AG10803 (cell line): ENCODE measurements around the gene SEC24C.

Source experiments
- DNase-seq: peaks from one replicate; pipeline ENCODE4 v3.0.0; 2010; ENCODE audit warnings: low read depth
- H3K4me3 ChIP-seq: 2 replicates; pipeline ENCODE4 v1.5.1; 2011; ENCODE audit warnings: mild to moderate bottlenecking, low read length, control low read depth
- CTCF ChIP-seq: conservative IDR thresholded peaks from 2 replicates; pipeline ENCODE4 v1.5.1; 2011; ENCODE audit warnings: mild to moderate bottlenecking, low read length, control low read depth, inconsistent platforms

SEC24C gene

GRCh38 chr10:73773152-73773879 lies 29.1 kb downstream of the SEC24C start:
- TF ChIP-seq CTCF: no peak
- no peak for DNase-seq
- H3K4me3 ChIP-seq: peak overlapping the region; percentile 88

- peak; percentile 32 for DNase-seq
These were observed 30.5 kb downstream of the SEC24C start for GRCh38 chr10:73774637-73775036.

GRCh38 chr10:73779018-73779417 lies 34.8 kb downstream of the SEC24C start:
- no peak for TF ChIP-seq CTCF
- no peak for DNase-seq
- no peak overlapping the region for H3K4me3 ChIP-seq

More at GRCh38 chr10:73774637-73775036, 30.5 kb downstream of the SEC24C start:
- peak overlapping the region; percentile 88 for H3K4me3 ChIP-seq
- TF ChIP-seq CTCF: peak; percentile 33

- no peak for TF ChIP-seq CTCF
- no peak for DNase-seq
- no peak overlapping the region for H3K4me3 ChIP-seq
These were observed 35.5 kb downstream of the SEC24C start for GRCh38 chr10:73779539-73780197.

GRCh38 chr10:73780301-73780700 lies 36.1 kb downstream of the SEC24C start:
- peak overlapping the region; percentile 88; the same call in 1 of the 2 replicates for H3K4me3 ChIP-seq
- DNase-seq: no peak
- no peak for TF ChIP-seq CTCF

- peak; percentile 37 for DNase-seq
- H3K4me3 ChIP-seq: peak overlapping the region; percentile 88
These were observed 36.8 kb downstream of the SEC24C start for GRCh38 chr10:73780966-73781365.

More at GRCh38 chr10:73780966-73781365, 36.8 kb downstream of the SEC24C start:
- no peak for TF ChIP-seq CTCF
